Stimulated activated naive CD4-positive, alpha-beta T cell treated with Interleukin-2 at 50 U/mL for 16 hours (primary cell): ENCODE measurements around the gene GRK5.

Experiments used
- DNase-seq: peaks from one replicate; lab custom pipeline; 2025; lab: John Stamatoyannopoulos, UW

GRK5 gene

GRCh38 chr10:119378737-119379067, 171.3 kb downstream of the GRK5 start:
- DNase-seq: no peak

- no peak for DNase-seq
Observed at GRCh38 chr10:119379466-119380071, 172.2 kb downstream of the GRK5 start.

- DNase-seq: no peak
Observed at GRCh38 chr10:119383174-119383856, 175.9 kb downstream of the GRK5 start.

- no peak for DNase-seq
Observed at GRCh38 chr10:119384127-119384526, 176.8 kb downstream of the GRK5 start.

GRCh38 chr10:119386666-119387065, 179.3 kb downstream of the GRK5 start:
- no peak for DNase-seq

- no peak for DNase-seq
Observed at GRCh38 chr10:119388849-119389345, 181.5 kb downstream of the GRK5 start.

- DNase-seq: no peak
Observed at GRCh38 chr10:119391440-119392251, 184.3 kb downstream of the GRK5 start.

GRCh38 chr10:119393019-119393418, 185.6 kb downstream of the GRK5 start:
- no peak for DNase-seq

- no peak for DNase-seq
Observed at GRCh38 chr10:119393421-119393820, 186.1 kb downstream of the GRK5 start.

GRCh38 chr10:119393845-119394244, 186.5 kb downstream of the GRK5 start:
- DNase-seq: no peak

GRCh38 chr10:119394657-119395279, 187.4 kb downstream of the GRK5 start:
- no peak for DNase-seq

- DNase-seq: no peak
Observed at GRCh38 chr10:119395280-119396007, 188.1 kb downstream of the GRK5 start.

GRCh38 chr10:119396008-119396708, 188.8 kb downstream of the GRK5 start:
- no peak for DNase-seq

- DNase-seq: no peak
Observed at GRCh38 chr10:119396709-119397071, 189.3 kb downstream of the GRK5 start.

GRCh38 chr10:119397416-119397815, 190.0 kb downstream of the GRK5 start:
- no peak for DNase-seq

GRCh38 chr10:119398996-119399395, 191.6 kb downstream of the GRK5 start:
- no peak for DNase-seq

GRCh38 chr10:119399466-119399865, 192.1 kb downstream of the GRK5 start:
- DNase-seq: no peak

GRCh38 chr10:119401671-119402395, 194.5 kb downstream of the GRK5 start:
- DNase-seq: no peak

GRCh38 chr10:119403921-119404320, 196.6 kb downstream of the GRK5 start:
- no peak for DNase-seq

- no peak for DNase-seq
Observed at GRCh38 chr10:119404719-119405519, 197.5 kb downstream of the GRK5 start.
